Kidney epithelial cell (primary cell): ENCODE data around the gene P3H4. TPM values are rescaled to one million over a fixed set of nuclear protein-coding genes. Genes with fewer than 3 reads are reported as not detected.

Source experiments
- DNase-seq: peaks from one replicate; pipeline ENCODE4 v3.0.0-alpha.2; 2010; ENCODE audit warnings: low read depth
- H3K27me3 ChIP-seq: 2 replicates; pipeline ENCODE4 v1.6.0; 2011; ENCODE audit warnings: low read length; ENCODE audit not compliant: control insufficient read depth, insufficient read depth
- H3K36me3 ChIP-seq: 2 replicates; pipeline ENCODE4 v1.5.1; 2011; ENCODE audit warnings: low read length; ENCODE audit not compliant: control insufficient read depth, insufficient read depth
- H3K4me3 ChIP-seq: 2 replicates; pipeline ENCODE4 v1.5.1; 2011; ENCODE audit warnings: low read depth, mild to moderate bottlenecking, control low read depth, low read length
- total RNA-seq: library from RNA; depleted of rRNA; stranded (reverse); fragments of >200 nt; gene quantifications from 2 replicates; pipeline ENCODE4 v1.2.3, GENCODE V29; 2015
- TF ChIP-seq, protein P1 (sequence below): IDR thresholded peaks from 2 replicates; pipeline ENCODE4 v1.5.1; 2011; ENCODE audit warnings: mild to moderate bottlenecking, moderate library complexity, low read length, control low read depth, inconsistent platforms; ENCODE audit not compliant: insufficient read depth, poor library complexity, severe bottlenecking

Gene P3H4
- total RNA-seq, 1 donor from 2014 or later: 50.5 TPM

DNA sequence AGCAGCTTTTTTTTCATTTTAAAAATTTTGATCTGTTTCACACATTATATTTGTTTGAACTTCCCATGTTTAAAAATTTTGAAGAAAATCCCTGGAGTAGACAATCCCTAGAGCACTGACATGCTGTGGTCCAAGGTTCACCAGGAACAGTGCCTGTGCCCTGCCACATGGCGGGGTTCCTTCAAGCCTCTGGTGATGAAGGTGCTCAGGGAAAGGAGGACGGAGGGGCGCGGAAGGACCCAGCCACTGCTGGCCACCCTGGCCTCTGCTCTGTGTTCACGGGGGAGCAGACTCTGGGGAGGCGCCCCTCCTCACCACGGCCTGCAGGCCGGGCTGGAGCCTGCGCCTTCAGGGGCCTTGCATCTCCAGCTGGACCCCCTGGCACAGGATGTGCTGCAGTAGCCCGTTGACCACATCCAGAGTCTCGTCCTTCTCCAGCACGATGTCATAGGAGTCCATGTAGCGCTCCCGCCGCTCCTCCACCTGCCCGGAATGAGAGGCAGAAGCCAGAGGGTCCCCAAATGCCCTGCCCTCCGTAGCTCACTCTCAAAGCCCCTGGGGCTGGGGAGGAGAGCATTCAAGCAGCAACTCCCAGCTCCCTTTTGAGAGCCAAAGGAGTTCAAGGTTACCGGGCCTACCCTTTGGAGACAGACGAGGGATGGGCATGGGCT, 13.6 kb upstream of the P3H4 start:
- H3K27me3 ChIP-seq: no peaks in the 10 kb centered on the region
- no peak overlapping the region for H3K4me3 ChIP-seq
- no peak for DNase-seq
- TF ChIP-seq, protein P1, sequence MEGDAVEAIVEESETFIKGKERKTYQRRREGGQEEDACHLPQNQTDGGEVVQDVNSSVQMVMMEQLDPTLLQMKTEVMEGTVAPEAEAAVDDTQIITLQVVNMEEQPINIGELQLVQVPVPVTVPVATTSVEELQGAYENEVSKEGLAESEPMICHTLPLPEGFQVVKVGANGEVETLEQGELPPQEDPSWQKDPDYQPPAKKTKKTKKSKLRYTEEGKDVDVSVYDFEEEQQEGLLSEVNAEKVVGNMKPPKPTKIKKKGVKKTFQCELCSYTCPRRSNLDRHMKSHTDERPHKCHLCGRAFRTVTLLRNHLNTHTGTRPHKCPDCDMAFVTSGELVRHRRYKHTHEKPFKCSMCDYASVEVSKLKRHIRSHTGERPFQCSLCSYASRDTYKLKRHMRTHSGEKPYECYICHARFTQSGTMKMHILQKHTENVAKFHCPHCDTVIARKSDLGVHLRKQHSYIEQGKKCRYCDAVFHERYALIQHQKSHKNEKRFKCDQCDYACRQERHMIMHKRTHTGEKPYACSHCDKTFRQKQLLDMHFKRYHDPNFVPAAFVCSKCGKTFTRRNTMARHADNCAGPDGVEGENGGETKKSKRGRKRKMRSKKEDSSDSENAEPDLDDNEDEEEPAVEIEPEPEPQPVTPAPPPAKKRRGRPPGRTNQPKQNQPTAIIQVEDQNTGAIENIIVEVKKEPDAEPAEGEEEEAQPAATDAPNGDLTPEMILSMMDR: no peak
- H3K36me3 ChIP-seq: no peaks in the 10 kb centered on the region

DNA sequence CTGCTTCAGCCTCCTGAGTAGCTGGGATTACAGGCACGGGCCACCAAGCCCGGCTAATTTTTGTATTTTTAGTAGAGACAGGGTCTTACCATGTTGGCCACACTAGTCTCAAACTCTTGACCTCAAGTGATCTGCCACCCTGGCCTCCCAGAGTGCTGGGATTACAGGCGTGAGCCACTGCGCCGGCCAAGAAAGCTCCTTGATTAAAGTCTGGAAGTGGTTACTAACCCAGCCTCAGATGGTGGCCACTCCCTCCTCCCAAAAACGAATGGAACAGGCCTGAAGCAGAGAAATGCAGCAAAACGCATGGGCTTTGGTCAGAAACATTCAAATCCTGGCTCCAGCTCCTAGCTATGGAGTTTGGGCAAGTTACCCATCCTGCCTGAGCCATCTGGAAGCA, 12.3 kb upstream of the P3H4 start:
- no peaks in the 10 kb centered on the region for H3K27me3 ChIP-seq
- TF ChIP-seq, protein P1: no peak
- no peak overlapping the region for H3K4me3 ChIP-seq
- DNase-seq: no peak
- no peaks in the 10 kb centered on the region for H3K36me3 ChIP-seq

DNA sequence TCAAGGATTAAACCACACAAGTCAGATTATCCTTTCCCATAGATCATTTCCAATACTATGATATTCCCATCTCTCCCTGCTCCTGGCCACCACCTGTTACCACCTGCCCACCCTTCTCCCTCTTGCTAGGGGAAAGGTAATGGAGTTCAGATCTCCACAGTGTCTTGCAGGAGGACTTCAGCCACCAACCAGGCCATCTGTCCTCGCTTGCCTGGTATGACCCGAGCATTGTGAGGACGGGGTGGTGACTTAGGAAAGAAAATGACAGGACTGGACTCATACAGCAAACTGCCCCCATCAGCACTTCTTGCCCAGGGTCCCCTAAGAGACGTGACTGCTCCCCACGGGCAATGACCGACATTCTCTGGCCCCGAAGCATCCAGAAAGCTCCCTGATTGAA, 11.8 kb upstream of the P3H4 start:
- DNase-seq: no peak
- no peak overlapping the region for H3K4me3 ChIP-seq
- H3K36me3 ChIP-seq: no peaks in the 10 kb centered on the region
- H3K27me3 ChIP-seq: no peaks in the 10 kb centered on the region
- TF ChIP-seq, protein P1: no peak

DNA sequence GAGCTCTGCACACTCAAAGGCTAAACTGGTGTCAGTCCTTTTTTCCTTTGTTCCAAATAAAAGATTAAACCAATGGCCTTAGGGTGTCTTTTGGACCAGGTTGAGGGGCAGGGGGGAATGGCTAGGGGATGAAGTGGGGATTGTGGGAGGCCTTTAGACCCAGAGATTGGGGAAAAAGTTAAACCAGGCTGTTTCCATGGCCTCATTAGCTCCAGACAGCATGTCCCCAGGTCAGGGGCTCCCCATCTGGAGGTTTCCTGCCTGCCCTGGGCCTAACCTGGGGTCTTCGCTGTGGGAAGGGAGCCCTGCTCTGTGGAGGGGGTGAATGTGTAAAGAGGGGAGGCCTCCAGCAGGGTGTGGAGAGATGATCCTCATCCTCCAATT, 11.4 kb upstream of the P3H4 start:
- TF ChIP-seq, protein P1: no peak
- no peak overlapping the region for H3K4me3 ChIP-seq
- H3K27me3 ChIP-seq: no peaks in the 10 kb centered on the region
- no peak for DNase-seq
- no peaks in the 10 kb centered on the region for H3K36me3 ChIP-seq

DNA sequence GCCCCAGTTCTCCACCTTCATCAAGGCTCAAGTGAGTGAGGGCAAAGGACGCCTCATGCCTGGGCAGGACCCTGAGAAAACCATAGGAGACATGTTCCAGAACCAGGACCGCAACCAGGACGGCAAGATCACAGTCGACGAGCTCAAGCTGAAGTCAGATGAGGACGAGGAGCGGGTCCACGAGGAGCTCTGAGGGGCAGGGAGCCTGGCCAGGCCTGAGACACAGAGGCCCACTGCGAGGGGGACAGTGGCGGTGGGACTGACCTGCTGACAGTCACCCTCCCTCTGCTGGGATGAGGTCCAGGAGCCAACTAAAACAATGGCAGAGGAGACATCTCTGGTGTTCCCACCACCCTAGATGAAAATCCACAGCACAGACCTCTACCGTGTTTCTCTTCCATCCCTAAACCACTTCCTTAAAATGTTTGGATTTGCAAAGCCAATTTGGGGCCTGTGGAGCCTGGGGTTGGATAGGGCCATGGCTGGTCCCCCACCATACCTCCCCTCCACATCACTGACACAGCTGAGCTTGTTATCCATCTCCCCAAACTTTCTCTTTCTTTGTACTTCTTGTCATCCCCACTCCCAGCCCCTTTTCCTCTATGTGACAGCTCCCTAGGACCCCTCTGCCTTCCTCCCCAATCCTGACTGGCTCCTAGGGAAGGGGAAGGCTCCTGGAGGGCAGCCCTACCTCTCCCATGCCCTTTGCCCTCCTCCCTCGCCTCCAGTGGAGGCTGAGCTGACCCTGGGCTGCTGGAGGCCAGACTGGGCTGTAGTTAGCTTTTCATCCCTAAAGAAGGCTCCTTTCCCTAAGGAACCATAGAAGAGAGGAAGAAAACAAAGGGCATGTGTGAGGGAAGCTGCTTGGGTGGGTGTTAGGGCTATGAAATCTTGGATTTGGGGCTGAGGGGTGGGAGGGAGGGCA, 10.7 kb upstream of the P3H4 start:
- no peak for DNase-seq
- H3K27me3 ChIP-seq: no peaks in the 10 kb centered on the region
- H3K36me3 ChIP-seq: no peaks in the 10 kb centered on the region
- no peak overlapping the region for H3K4me3 ChIP-seq
- TF ChIP-seq, protein P1: no peak
